HuH-7 (cell line): ENCODE data around the gene SLC26A2.
A peak's percentile ranks its signal among the peaks of the same experiment; 100 is the strongest.

Source experiments
- DNase-seq: peaks from one replicate; pipeline ENCODE4 v3.0.0; 2011; ENCODE audit warnings: low spot score

Gene SLC26A2

DNA sequence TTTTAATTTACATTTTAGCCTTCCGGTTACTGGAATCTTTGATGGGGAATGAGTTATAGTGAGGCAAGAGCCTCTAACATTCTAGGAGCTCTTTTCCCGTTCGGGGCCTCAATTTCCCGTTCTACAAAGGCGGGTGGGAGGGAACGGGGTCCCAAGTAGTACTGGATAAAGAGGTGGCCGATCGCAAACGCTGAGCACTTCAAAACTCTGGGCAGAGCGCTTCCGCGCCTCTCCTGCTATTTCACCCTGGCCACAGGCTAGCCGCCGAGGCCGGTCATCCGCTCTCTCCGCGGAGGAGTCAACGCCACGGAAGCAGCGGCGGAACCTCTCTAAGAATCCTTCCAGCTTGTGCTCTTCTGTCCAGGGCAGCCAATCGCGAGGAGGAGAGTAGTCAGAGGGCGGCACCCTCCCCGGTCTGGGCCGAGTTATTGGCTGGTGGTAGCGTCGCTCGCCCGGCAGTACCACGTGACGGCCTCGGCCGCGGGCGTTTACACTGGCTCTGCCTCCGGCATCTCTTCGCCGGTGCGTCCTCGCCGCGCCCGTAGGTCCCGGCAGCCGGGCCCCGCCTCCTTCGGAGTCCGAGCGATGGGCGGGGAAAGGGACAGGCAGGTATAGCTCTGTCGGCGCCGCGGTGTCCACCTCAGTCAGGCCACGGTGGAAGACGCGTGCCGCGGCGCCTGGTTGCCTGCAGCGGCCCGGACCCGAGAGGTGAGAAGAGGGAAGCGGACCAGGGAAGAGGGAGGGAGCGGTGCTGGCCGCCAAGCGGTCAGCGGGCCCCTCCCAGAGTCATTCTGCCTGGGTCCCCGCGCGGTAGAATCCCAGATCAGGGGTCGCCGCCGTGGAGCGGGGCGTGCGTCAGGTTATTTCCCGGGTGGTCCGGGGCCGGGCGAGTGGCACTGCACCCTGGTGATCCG is at the start of gene SLC26A2:
Gene SLC26A2 (plus strand): TSS at position 487 of the 914 bp plus-strand sequence. CDS start 16,895 bp downstream, outside the sequence.
- DNase-seq, result peak; percentile 92

- DNase-seq, result no peak
These were observed 49.5 kb upstream of the SLC26A2 start for GRCh38 chr5:149911031-149911430.

GRCh38 chr5:149912226-149912871 is 48.2 kb upstream of the SLC26A2 start:
- no peak for DNase-seq

GRCh38 chr5:149913436-149914419 is 46.8 kb upstream of the SLC26A2 start:
- no peak for DNase-seq

GRCh38 chr5:149915392-149916260 is 44.9 kb upstream of the SLC26A2 start:
- DNase-seq, result no peak

DNA sequence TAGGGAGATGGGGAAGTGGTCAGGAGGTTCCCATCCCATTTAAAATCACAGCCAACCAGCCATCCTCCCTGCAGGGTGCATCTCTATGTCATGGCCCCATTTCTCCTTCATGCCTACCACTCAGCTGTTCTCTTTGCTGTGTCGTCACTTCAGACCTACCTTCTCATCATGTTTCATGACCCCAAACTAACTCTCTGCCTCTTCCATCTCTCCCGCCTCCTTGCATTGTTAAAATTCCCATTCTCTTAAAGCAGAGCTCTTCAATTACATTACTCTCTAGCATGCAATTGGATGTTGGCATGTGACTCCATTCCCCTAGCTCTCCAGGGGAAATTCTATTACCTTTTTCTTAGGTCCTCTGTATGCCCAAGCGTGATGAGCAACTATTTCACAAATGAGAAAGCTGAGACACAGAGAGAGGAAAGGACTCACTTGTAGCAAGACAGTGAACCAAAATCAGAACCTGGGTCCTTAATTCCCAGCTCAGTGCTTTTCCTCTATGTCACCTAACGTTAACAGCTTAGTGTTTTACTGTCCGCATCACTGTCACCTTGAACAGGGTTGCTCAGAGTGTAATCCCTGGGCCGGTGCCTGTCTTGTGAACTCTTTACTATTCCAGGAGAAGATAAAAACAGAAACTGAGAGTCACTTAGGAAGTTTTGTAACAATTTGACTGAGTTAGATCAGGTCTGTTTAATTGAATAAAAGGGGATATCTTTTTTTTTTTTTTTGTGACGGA is 44.1 kb upstream of the SLC26A2 start:
- DNase-seq, result no peak

DNA sequence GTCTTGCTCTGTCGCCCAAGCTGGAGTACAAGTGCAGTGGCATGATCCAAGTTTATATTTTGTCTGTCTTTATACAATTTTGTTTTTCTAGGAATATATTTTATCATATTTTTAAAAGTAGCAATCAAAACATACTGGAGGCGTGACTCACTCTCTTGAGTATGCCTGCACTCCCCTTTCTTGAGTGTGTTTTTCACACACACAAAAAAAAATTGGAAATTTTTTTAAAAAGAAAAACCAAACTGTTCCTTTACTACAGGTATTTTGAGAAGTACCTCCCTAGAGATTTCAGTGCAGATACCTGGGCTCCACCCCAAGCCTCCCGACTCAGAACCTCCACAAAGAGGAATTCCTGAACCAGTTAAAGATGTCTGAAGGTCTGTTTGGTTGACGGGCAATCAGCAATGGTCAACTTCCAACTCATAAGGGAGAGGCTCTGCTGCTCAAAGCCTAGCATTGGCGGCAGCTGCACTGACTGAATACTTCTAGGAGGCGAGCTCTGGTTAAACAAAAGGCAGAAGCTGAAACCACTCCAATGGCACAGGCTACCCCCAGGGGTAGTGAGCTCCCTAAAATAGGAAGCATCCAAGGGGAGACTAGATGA is 43.4 kb upstream of the SLC26A2 start:
- DNase-seq, result no peak

DNA sequence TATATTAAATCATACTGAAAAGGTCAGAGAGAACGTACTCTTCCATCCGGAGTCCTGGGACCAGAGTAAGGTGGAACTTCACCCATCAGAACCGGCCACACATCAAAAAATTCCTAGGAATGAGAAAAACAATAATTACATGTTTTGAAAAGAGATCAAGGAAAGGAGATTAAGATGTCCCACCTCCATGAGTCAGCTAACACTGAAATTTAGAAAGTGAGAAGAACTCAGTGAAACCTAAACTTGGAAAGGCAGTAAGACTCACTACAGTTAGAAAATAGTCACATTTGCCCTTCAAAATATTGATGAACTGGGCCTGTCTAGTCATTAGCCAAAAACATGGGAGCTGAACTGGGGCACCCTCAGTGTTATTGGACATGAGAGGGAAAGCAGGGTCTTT is 39.0 kb upstream of the SLC26A2 start:
- no peak for DNase-seq

DNA sequence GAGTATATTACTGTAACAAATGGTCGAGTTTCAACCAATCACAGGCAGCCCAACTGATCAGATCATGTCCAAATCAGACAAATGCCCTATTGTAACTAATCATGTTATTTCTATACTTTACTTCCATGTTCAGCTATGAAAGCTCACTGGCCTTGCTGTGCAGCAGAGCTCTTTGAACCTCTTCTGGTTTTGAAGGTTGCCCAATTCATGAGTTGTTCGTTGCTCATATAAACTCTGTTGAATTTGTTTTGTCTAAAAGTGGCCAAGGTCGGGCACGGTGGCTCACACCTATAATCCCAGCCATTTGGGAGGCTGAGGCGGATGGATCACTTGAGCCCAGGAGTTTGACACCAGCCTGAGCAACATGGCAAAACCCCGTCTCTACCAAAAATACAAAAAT is 37.6 kb upstream of the SLC26A2 start:
- DNase-seq, result no peak

- no peak for DNase-seq
These were observed 36.1 kb upstream of the SLC26A2 start for GRCh38 chr5:149924486-149924885.

DNA sequence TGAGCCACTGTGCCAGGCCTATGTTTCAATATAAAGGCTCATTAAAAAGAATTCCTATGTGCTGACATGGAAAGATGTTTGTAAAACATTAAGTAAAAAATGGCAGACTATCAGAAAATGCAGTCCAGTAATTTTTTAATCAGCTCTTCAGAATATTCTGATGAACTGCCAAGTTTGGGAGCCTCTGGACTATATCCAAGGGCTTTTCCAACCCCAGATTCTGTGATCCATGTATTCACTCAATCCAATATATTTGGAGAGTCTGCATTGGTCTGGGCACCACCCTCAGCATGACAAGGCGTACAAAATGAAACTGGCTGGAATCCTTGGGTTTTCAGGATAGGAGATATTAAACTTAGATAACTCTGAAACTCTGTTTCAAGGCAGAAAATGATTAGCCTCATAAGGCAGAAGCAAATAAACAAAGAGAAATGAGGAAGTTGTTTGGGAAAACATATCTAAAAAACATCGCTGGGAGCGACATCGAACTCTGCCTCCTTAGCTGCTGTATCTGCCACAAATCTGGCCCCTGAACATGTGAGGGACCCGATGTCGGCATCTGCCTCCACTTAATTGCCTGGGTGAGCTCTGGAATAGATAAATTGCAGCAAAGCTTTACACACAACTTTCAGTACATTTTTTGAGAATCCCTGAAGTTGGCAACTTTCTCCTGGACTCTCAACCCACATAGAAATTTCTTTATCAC is 30.4 kb upstream of the SLC26A2 start:
- DNase-seq, result no peak

- no peak for DNase-seq
These were observed 29.6 kb upstream of the SLC26A2 start for GRCh38 chr5:149930749-149931574.

GRCh38 chr5:149931992-149932436 is 28.5 kb upstream of the SLC26A2 start:
- DNase-seq, result no peak

GRCh38 chr5:149932445-149933350 is 27.9 kb upstream of the SLC26A2 start:
- DNase-seq, result peak; percentile 39

GRCh38 chr5:149935431-149935901 is 25.1 kb upstream of the SLC26A2 start:
- no peak for DNase-seq

- DNase-seq, result no peak
These were observed 24.4 kb upstream of the SLC26A2 start for GRCh38 chr5:149936044-149936699.

GRCh38 chr5:149936700-149937091 is 23.9 kb upstream of the SLC26A2 start:
- DNase-seq, result no peak
